Lower lobe of right lung (tissue), 2 donors: Measurements from ENCODE around the gene RASA3. TPM values are rescaled to one million over a fixed set of nuclear protein-coding genes. Genes with fewer than 3 reads are reported as not detected.

ENCODE experiments used
- ATAC-seq, 2 donors: fragments of 200-7000 bp; cut with Tn5 transposase; one replicate each; pipeline ENCODE4 v1.9.1; 2020 to 2022; ENCODE audit warnings: mild to moderate bottlenecking in 2 of 2, moderate library complexity in 2 of 2
- DNase-seq: peaks from one replicate; pipeline ENCODE4 v3.0.0-alpha.2; 2020
- H3K27ac ChIP-seq: fragments of 200-600 bp; one replicate; pipeline ENCODE4 v1.8.0; 2022
- H3K27me3 ChIP-seq: fragments of 200-600 bp; one replicate; pipeline ENCODE4 v1.8.0; 2022; ENCODE audit warnings: low read depth
- H3K36me3 ChIP-seq: fragments of 200-600 bp; one replicate; pipeline ENCODE4 v1.8.0; 2022; ENCODE audit warnings: mild to moderate bottlenecking
- H3K4me1 ChIP-seq: fragments of 200-600 bp; one replicate; pipeline ENCODE4 v1.8.0; 2022
- H3K4me3 ChIP-seq: fragments of 200-600 bp; one replicate; pipeline ENCODE4 v1.8.0; 2022; ENCODE audit warnings: mild to moderate bottlenecking
- H3K9me3 ChIP-seq: fragments of 200-600 bp; one replicate; pipeline ENCODE4 v1.8.0; 2022
- intact Hi-C: fragments of 100-400 bp; cut with DNase I; formaldehyde crosslinking; loops from one replicate; pipeline ENCODE4 v1.11.0; 2022
- total RNA-seq: library from RNA; stranded (reverse); fragmentation: NEBNext Ultra II Directional; extraction: Animal tissue kit (Norgen Biotek cat#: 25700); gene quantifications from one replicate; pipeline ENCODE4 v1.2.1, GENCODE V29; 2021
- TF ChIP-seq, protein P1 (sequence below): fragments of 200-600 bp; IDR thresholded peaks from one replicate; pipeline ENCODE4 v1.8.0; 2022; ENCODE audit warnings: antibody characterized with exemption, mild to moderate bottlenecking
- donor health status: DM: no; HTN: yes; CAD: no; lungs with severe emphysema.

RASA3 gene
- total RNA-seq, 1 donor from 2014 or later = 19.1 TPM

DNA sequence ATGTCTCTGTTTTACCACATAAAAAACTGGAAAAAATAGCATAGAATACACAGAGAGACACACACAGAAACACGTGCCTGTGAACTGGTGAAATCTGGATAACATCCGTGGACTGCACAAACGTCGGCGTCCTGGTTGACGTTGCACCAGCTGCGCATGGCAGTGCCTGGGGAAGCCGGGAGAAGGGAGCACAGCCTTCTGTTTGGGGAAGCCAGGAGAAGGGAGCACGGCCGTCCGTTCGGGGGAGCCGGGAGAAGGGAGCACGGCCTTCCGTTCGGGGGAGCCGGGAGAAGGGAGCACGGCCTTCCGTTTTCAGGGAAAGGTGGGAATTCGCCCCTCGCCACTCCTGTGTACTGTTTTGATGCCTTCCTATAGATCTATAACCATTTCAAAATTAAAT is 94.7 kb downstream of the RASA3 start:
- DNase-seq = no peak
- Histone ChIP-seq H3K4me1 (peaks cover 14% of the 10 kb centered on the region), H3K4me3 (no peak overlapping the region), H3K36me3 (peaks cover 18% of the 10 kb centered on the region), H3K27ac (no peak overlapping the region), H3K9me3 (no peaks in the 10 kb centered on the region), H3K27me3 (no peaks in the 10 kb centered on the region)
- ATAC-seq = no peak
- TF ChIP-seq, protein P1, sequence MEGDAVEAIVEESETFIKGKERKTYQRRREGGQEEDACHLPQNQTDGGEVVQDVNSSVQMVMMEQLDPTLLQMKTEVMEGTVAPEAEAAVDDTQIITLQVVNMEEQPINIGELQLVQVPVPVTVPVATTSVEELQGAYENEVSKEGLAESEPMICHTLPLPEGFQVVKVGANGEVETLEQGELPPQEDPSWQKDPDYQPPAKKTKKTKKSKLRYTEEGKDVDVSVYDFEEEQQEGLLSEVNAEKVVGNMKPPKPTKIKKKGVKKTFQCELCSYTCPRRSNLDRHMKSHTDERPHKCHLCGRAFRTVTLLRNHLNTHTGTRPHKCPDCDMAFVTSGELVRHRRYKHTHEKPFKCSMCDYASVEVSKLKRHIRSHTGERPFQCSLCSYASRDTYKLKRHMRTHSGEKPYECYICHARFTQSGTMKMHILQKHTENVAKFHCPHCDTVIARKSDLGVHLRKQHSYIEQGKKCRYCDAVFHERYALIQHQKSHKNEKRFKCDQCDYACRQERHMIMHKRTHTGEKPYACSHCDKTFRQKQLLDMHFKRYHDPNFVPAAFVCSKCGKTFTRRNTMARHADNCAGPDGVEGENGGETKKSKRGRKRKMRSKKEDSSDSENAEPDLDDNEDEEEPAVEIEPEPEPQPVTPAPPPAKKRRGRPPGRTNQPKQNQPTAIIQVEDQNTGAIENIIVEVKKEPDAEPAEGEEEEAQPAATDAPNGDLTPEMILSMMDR = no peak
- intact Hi-C loops = no loop called here

DNA sequence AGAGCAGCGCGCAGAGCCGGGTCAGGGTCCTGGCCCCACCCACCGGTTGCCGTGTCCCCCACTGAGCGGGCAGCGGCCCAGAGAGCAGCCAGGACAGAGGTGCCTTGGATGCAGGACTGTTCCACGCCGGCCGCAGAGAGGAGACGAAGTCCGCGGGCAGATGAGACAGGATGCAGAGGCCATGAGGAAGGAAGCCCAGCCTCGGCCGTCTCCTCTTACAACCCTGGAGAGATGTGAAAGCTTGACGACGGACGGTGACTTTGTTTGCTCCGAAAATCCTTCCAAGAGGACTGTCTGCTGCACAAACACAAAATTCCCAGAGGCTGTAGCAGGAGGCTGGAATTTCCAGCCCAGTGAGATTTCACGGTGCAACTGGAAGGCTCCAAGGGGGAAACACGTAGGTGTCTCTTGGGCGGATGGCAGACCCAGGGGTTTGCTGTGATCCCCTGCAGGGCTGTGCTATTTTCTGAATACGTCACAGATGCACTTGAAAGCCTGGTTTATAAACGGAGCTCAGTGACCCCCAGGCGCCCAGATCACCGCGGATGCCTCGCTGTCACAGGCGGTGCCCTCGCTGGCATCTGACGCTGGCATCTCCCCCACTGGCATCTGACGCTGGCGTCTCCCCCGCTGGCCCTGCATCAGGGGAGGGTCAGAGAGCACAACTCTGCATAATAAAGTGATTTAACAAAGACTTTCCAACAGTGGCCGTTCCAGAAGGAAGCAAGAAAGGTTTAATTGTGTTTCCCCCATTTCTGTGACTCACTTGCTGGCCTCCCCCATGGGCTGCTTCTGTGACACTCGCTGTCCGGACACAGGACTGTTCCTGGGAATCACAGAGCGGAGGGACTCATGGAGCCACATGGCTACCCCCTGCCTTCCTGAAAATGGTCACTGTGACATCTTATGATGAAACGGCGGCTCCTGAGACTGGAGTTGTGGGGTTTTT is 96.6 kb downstream of the RASA3 start:
- no peaks in the 10 kb centered on the region for H3K27me3 ChIP-seq
- ATAC-seq = no peak
- intact Hi-C loops = no loop called here

DNA sequence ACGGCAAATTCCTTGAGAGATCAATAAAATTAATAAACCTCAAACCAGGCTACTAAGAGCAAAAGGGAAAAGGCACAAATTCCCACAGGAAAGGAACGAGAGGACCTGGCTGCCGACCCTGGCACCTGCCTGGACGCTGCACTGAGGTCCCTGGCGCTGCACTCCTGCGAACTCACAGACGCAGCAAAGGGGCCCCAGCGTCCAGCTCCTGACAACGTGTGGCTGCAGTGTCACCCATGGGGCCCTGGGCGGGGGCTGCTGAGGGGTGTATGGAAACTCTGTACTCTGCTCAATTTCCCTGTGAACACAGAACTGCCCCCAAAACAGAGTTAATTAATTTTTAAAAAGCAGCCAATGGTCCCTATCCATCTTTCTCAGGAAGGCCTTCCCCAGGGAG is 97.2 kb downstream of the RASA3 start:
- Histone ChIP-seq H3K9me3 (no peaks in the 10 kb centered on the region), H3K36me3 (no peaks in the 10 kb centered on the region), H3K4me3 (no peak overlapping the region), H3K4me1 (peaks cover 23% of the 10 kb centered on the region), H3K27ac (no peak overlapping the region), H3K27me3 (no peaks in the 10 kb centered on the region)
- TF ChIP-seq, protein P1 = no peak
- ATAC-seq = no peak
- DNase-seq = no peak
- intact Hi-C loops = no loop called here

More for the DNA sequence above, 96.6 kb downstream of the RASA3 start:
- no peak for DNase-seq
- TF ChIP-seq, protein P1 = no peak
- Histone ChIP-seq H3K36me3 (peaks cover 2% of the 10 kb centered on the region), H3K4me1 (peaks cover 23% of the 10 kb centered on the region), H3K9me3 (no peaks in the 10 kb centered on the region), H3K4me3 (no peak overlapping the region), H3K27ac (no peak overlapping the region)

DNA sequence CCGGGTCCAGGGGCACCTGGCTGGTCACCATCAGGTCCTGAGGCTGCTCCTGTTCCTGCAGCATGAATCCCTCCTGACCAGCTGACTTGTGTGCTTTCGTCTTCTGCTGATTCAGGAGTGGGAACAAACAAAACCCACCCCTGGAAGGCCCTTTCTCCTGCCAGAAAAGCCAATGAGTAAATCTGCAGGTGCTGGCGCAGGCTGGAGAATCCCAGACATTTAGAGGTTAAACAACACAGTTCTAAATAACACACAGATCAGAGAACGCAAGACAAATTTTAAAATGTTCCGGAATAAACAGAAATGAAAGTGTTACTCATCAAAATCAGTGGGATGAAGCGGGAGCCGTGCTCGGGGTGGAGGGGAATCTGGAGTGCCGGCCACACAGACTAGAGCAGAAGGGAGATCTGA is 97.9 kb downstream of the RASA3 start:
- TF ChIP-seq, protein P1 = no peak
- Histone ChIP-seq H3K36me3 (no peaks in the 10 kb centered on the region), H3K4me3 (no peak overlapping the region), H3K4me1 (peaks cover 23% of the 10 kb centered on the region), H3K9me3 (no peaks in the 10 kb centered on the region), H3K27me3 (no peaks in the 10 kb centered on the region), H3K27ac (no peak overlapping the region)
- DNase-seq = no peak
- intact Hi-C loops = no loop called here
- no peak for ATAC-seq

DNA sequence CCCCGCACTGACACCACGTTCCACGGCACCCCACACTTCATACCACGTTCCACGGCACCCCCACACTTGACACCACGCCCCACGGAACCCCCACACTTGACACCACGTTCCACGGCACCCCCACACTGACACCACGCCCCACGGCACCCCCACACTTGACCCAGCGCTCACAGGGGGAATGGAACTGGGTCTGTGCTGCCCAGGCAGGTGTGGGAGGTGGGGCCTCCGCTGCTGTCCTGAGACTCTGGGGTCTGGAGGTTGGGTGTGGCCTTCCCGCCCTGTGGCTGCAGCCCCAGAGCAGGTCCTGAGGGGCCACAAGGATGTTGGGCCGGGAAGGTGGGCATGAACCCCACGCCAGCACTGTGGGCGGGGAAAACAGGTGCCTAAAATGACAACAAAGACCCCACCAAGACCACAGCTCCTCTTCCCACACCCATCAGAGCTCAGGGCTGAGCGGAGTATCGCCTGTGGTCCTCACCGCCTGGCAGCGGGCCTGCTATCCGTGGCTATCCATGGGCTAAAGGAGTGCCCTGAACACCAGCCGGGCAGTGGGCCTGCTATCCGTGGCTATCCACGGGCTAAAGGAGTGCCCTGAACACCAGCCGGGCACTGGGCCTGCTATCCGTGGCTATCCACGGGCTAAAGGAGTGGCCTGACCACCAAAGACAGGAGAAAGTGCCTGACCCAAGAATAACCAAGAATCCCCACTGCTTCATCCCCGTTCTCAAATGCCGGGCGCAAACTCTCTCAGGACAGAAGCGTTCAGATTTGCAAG is 98.7 kb downstream of the RASA3 start:
- TF ChIP-seq, protein P1 = no peak
- H3K27me3 ChIP-seq = no peaks in the 10 kb centered on the region
- DNase-seq = no peak
- no peaks in the 10 kb centered on the region for H3K9me3 ChIP-seq
- intact Hi-C loops = no loop called here
- no peak for ATAC-seq
- peaks cover 23% of the 10 kb centered on the region for H3K4me1 ChIP-seq
- H3K27ac ChIP-seq = no peak overlapping the region
- H3K36me3 ChIP-seq = no peaks in the 10 kb centered on the region
- H3K4me3 ChIP-seq = no peak overlapping the region
